Colonic mucosa (tissue), 4 donors: ENCODE measurements around the gene CORO6. TPM values are rescaled to one million over a fixed set of nuclear protein-coding genes. Genes with fewer than 3 reads are reported as not detected.

Source experiments
- DNase-seq: peaks from one replicate; pipeline ENCODE4 v3.0.0-alpha.2; 2020
- H3K27ac ChIP-seq: fragments of 200-600 bp; one replicate; pipeline ENCODE4 v1.8.0; 2021
- H3K27me3 ChIP-seq: fragments of 200-600 bp; one replicate; pipeline ENCODE4 v1.8.0; 2021
- H3K36me3 ChIP-seq: fragments of 200-600 bp; one replicate; pipeline ENCODE4 v1.8.0; 2021
- H3K4me1 ChIP-seq: fragments of 200-600 bp; one replicate; pipeline ENCODE4 v1.8.0; 2021; ENCODE audit warnings: mild to moderate bottlenecking
- H3K4me3 ChIP-seq: fragments of 200-600 bp; one replicate; pipeline ENCODE4 v1.8.0; 2021
- H3K9ac ChIP-seq, 2 donors: one replicate each; pipeline ENCODE4 v1.7.0; 2013; ENCODE audit warnings: control low read depth in 2 of 2, low read depth in 2 of 2, low read length in 2 of 2
- H3K9me3 ChIP-seq: fragments of 200-600 bp; one replicate; pipeline ENCODE4 v1.8.0; 2021
- CTCF ChIP-seq: fragments of 200-600 bp; IDR thresholded peaks from one replicate; pipeline ENCODE4 v1.8.0; 2022; ENCODE audit warnings: antibody characterized with exemption, mild to moderate bottlenecking
- intact Hi-C: fragments of 100-400 bp; cut with DNase I; formaldehyde crosslinking; loops from one replicate; pipeline ENCODE4 v1.14.1; 2022
- total RNA-seq, 2 donors: library from RNA; stranded (reverse); fragmentation: NEBNext Ultra II Directional in 1 of 2; extraction: Animal tissue kit (Norgen Biotek cat#: 25700) in 1 of 2; gene quantifications; one replicate each; pipeline ENCODE4 v1.2.1, GENCODE V29; 2021
- donor health status: healthy.
- donor health status: DM: no; HTN: no; CAD: no.
- donor health status: DM: no; HTN: no; CAD: no.

The CORO6 gene
- total RNA-seq, 2 donors from 2014 or later: 0.62 to 2.5 TPM

- TF ChIP-seq CTCF: no peak
- Histone ChIP-seq H3K4me3 (peak within 1 kb of the TSS; percentile 88), H3K9me3 (no peaks in the 10 kb centered on the region), H3K27ac (peak within 1 kb of the TSS; percentile 77), H3K4me1 (peaks cover 50% of the 10 kb centered on the region), H3K36me3 (no peaks in the 10 kb centered on the region), H3K27me3 (no peaks in the 10 kb centered on the region), H3K9ac (peak within 1 kb of the TSS; percentile 85)
- intact Hi-C loops: no loop called here
- DNase-seq: peak; percentile 84
Measured at GRCh38 chr17:29589524-29590410, 32.9 kb downstream of the CORO6 start, which contains the start of gene GIT1. Gene GIT1, minus strand, starts transcription at chr17:29589648. Its CDS starts 270 bp downstream, at chr17:29589378.

GRCh38 chr17:29588562-29589411 is 33.9 kb downstream of the CORO6 start:
- peak; percentile 45 for DNase-seq
- intact Hi-C loops: no loop called here
- Histone ChIP-seq H3K36me3 (no peaks in the 10 kb centered on the region), H3K4me3 (peak overlapping the region; percentile 88), H3K27ac (peak overlapping the region; percentile 76), H3K9ac (peak overlapping the region; percentile 85), H3K27me3 (no peaks in the 10 kb centered on the region), H3K9me3 (no peaks in the 10 kb centered on the region), H3K4me1 (peaks cover 50% of the 10 kb centered on the region)
- no peak for TF ChIP-seq CTCF

GRCh38 chr17:29588017-29588561 is 34.6 kb downstream of the CORO6 start:
- intact Hi-C loops: no loop called here
- Histone ChIP-seq H3K27me3 (no peaks in the 10 kb centered on the region), H3K9ac (peak overlapping the region; percentile 85), H3K9me3 (no peaks in the 10 kb centered on the region), H3K4me3 (peak overlapping the region; percentile 88), H3K4me1 (peaks cover 50% of the 10 kb centered on the region), H3K27ac (peak overlapping the region; percentile 76), H3K36me3 (no peaks in the 10 kb centered on the region)
- no peak for TF ChIP-seq CTCF
- DNase-seq: no peak

GRCh38 chr17:29587591-29587990 is 35.1 kb downstream of the CORO6 start:
- no peak for TF ChIP-seq CTCF
- no peaks in the 10 kb centered on the region for H3K9me3 ChIP-seq
- H3K4me3 ChIP-seq: no peak overlapping the region
- H3K36me3 ChIP-seq: no peaks in the 10 kb centered on the region
- peak overlapping the region; percentile 27 to 85 for H3K9ac ChIP-seq
- H3K4me1 ChIP-seq: peaks cover 47% of the 10 kb centered on the region
- no peaks in the 10 kb centered on the region for H3K27me3 ChIP-seq
- intact Hi-C loops: no loop called here
- no peak for DNase-seq
- no peak overlapping the region for H3K27ac ChIP-seq
